Right atrium auricular region (tissue), 2 donors: ENCODE measurements around the gene RETN. TPM values are rescaled to one million over a fixed set of nuclear protein-coding genes. Genes with fewer than 3 reads are reported as not detected.

ENCODE experiments used
- DNase-seq: peaks from one replicate; pipeline ENCODE4 v3.0.0-alpha.2; 2019; ENCODE audit warnings: low spot score
- H3K27ac ChIP-seq, 2 donors: fragments of 200-600 bp; sonication (generic); 1 replicate in 1 of 2; 2 replicates in 1 of 2; pipeline ENCODE4 v1.5.1; 2016 to 2019
- H3K27me3 ChIP-seq, 2 donors: fragments of 200-600 bp; sonication (generic); one replicate each; pipeline versions ENCODE4 v1.5.1 to v1.6.0; 2017 to 2019
- H3K36me3 ChIP-seq: fragments of 200-600 bp; sonication (generic); one replicate; pipeline ENCODE4 v1.5.1; 2016
- H3K4me1 ChIP-seq, 2 donors: fragments of 200-600 bp; sonication (generic); one replicate each; pipeline versions ENCODE4 v1.5.1 to v1.6.0; 2017 to 2019
- H3K4me3 ChIP-seq, 2 donors: fragments of 200-600 bp; sonication (generic); 1 replicate in 1 of 2; 2 replicates in 1 of 2; pipeline ENCODE4 v1.5.1; 2017 to 2019; ENCODE audit warnings: mild to moderate bottlenecking in 1 of 2, moderate library complexity in 1 of 2
- H3K9me3 ChIP-seq, 2 donors: fragments of 200-600 bp; sonication (generic); one replicate each; pipeline ENCODE4 v1.5.1; 2019
- CTCF ChIP-seq, 2 donors: fragments of 200-600 bp; sonication (generic); IDR thresholded peaks; one replicate each; pipeline ENCODE4 v1.5.1; 2019; ENCODE audit warnings: antibody characterized with exemption in 2 of 2
- total RNA-seq, 2 donors: library from RNA; depleted of rRNA; stranded (reverse); fragments of >200 nt; gene quantifications; one replicate each; pipeline ENCODE4 v1.1.0, GENCODE V29; 2016

Gene RETN
- total RNA-seq: not detected

GRCh38 chr19:7668842-7669241 lies at the start of gene RETN:
TSS of gene RETN (plus strand) at chr19:7669049. CDS start at chr19:7669327, 278 bp downstream.
- Histone ChIP-seq H3K9me3 (peaks cover 0 to 1% of the 10 kb centered on the region in 2 donors), H3K4me3 (no peak within 1 kb of the TSS), H3K27me3 (no peaks in the 10 kb centered on the region), H3K27ac (no peak within 1 kb of the TSS), H3K4me1 (no peaks in the 10 kb centered on the region), H3K36me3 (no peaks in the 10 kb centered on the region)
- TF ChIP-seq CTCF (IDR thresholded peaks at IDR 0.05): no peak
- no peak for DNase-seq

- Histone ChIP-seq H3K27ac (no peak overlapping the region), H3K27me3 (no peaks in the 10 kb centered on the region), H3K4me1 (no peaks in the 10 kb centered on the region), H3K4me3 (no peak overlapping the region), H3K36me3 (peaks cover 53% of the 10 kb centered on the region), H3K9me3 (no peaks in the 10 kb centered on the region)
- no peak for DNase-seq
- no peak for TF ChIP-seq CTCF (IDR thresholded peaks at IDR 0.05)
Measured at GRCh38 chr19:7619671-7620441, 49.0 kb upstream of the RETN start.

GRCh38 chr19:7620442-7621412 lies 48.1 kb upstream of the RETN start:
- Histone ChIP-seq H3K4me3 (no peak overlapping the region), H3K4me1 (no peaks in the 10 kb centered on the region), H3K27me3 (no peaks in the 10 kb centered on the region), H3K9me3 (no peaks in the 10 kb centered on the region), H3K27ac (no peak overlapping the region), H3K36me3 (peaks cover 60% of the 10 kb centered on the region)
- DNase-seq: no peak
- TF ChIP-seq CTCF (IDR thresholded peaks at IDR 0.05): no peak

- H3K27me3 ChIP-seq: no peaks in the 10 kb centered on the region
- no peaks in the 10 kb centered on the region for H3K9me3 ChIP-seq
- peaks cover 67% of the 10 kb centered on the region for H3K36me3 ChIP-seq
- H3K27ac ChIP-seq: no peak overlapping the region
- no peak for TF ChIP-seq CTCF (IDR thresholded peaks at IDR 0.05)
- DNase-seq: no peak
- H3K4me3 ChIP-seq: no peak overlapping the region
- H3K4me1 ChIP-seq: peaks cover 0 to 12% of the 10 kb centered on the region in 2 donors
Measured at GRCh38 chr19:7622933-7623685, 45.7 kb upstream of the RETN start.

- no peak overlapping the region for H3K4me3 ChIP-seq
- no peak for TF ChIP-seq CTCF (IDR thresholded peaks at IDR 0.05)
- H3K36me3 ChIP-seq: peaks cover 67% of the 10 kb centered on the region
- H3K27ac ChIP-seq: no peak overlapping the region
- DNase-seq: no peak
- peaks cover 0 to 20% of the 10 kb centered on the region in 2 donors for H3K4me1 ChIP-seq
- H3K9me3 ChIP-seq: no peaks in the 10 kb centered on the region
- H3K27me3 ChIP-seq: no peaks in the 10 kb centered on the region
Measured at GRCh38 chr19:7623725-7624603, 44.9 kb upstream of the RETN start.
